ENCODE data around the gene PELO.

DNA sequence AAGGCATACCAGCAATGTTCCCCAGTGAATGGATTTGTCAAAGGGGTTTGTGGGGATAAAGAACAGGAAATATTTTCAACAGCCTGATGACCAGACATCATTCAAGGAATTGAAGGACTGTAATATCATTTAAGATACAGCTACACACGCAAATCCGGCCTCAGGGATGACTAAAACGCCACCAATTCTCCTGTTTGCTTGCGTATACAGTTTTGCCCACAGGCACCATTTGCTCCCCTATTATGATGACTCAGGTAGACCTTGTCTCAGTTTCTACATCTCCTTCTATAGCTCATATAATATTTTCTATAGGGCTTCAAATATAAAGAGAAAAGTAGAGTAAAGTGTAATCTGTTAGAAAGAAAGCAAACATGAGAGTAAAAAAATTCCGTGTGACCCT lies 29.7 kb upstream of the PELO start:
- TF ChIP-seq, protein P1, sequence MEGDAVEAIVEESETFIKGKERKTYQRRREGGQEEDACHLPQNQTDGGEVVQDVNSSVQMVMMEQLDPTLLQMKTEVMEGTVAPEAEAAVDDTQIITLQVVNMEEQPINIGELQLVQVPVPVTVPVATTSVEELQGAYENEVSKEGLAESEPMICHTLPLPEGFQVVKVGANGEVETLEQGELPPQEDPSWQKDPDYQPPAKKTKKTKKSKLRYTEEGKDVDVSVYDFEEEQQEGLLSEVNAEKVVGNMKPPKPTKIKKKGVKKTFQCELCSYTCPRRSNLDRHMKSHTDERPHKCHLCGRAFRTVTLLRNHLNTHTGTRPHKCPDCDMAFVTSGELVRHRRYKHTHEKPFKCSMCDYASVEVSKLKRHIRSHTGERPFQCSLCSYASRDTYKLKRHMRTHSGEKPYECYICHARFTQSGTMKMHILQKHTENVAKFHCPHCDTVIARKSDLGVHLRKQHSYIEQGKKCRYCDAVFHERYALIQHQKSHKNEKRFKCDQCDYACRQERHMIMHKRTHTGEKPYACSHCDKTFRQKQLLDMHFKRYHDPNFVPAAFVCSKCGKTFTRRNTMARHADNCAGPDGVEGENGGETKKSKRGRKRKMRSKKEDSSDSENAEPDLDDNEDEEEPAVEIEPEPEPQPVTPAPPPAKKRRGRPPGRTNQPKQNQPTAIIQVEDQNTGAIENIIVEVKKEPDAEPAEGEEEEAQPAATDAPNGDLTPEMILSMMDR (IDR thresholded peaks at IDR 0.05; ENCODE audit: extremely low read depth in 1 of 2, insufficient read depth in 1 of 2, low read depth in 1 of 2, low read length in 2 of 2), result no peak
- no peak for TF ChIP-seq POLR2A (IDR thresholded peaks at IDR 0.05; ENCODE audit: low read depth, low read length)
- no peak for TF ChIP-seq JUN (IDR thresholded peaks at IDR 0.05; ENCODE audit: borderline replicate concordance, insufficient read depth, insufficient read length, low read depth)
- no peak for TF ChIP-seq EZH2 (IDR thresholded peaks at IDR 0.05; ENCODE audit: borderline replicate concordance, low read depth, low read length, severe bottlenecking)
- no peak for TF ChIP-seq FOS (IDR thresholded peaks at IDR 0.05; ENCODE audit: borderline replicate concordance, insufficient read depth, low read length)
- TF ChIP-seq, protein P2, sequence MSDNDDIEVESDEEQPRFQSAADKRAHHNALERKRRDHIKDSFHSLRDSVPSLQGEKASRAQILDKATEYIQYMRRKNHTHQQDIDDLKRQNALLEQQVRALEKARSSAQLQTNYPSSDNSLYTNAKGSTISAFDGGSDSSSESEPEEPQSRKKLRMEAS (IDR thresholded peaks at IDR 0.05; ENCODE audit: insufficient read depth, insufficient read length), result no peak
- no peak for TF ChIP-seq POLR2AphosphoS5 (IDR thresholded peaks at IDR 0.05; ENCODE audit: insufficient read depth, low read depth, low read length)

All from endothelial cell of umbilical vein (primary cell).